Skin epidermis (tissue), 12 donors: Measurements from ENCODE around the gene KCNJ16.

Experiments used
- H3K27ac ChIP-seq, 21 experiments: fragments of 200-600 bp; sonication (generic) in 11 of 21; one replicate each; pipeline ENCODE4 v1.5.0; 2020; ENCODE audit warnings: mild to moderate bottlenecking in 3 of 21, inconsistent platforms in 2 of 21, moderate library complexity in 2 of 21
- H3K4me3 ChIP-seq, 7 experiments: fragments of 200-600 bp; sonication (generic) in 2 of 7; one replicate each; pipeline ENCODE4 v1.5.0; 2020; ENCODE audit warnings: inconsistent platforms in 2 of 7, mild to moderate bottlenecking in 2 of 7, moderate library complexity in 1 of 7

Gene KCNJ16

GRCh38 chr17:70119983-70120382 lies 45.0 kb downstream of the KCNJ16 start:
- no peak overlapping the region for H3K27ac ChIP-seq
- H3K4me3 ChIP-seq: no peak overlapping the region

DNA sequence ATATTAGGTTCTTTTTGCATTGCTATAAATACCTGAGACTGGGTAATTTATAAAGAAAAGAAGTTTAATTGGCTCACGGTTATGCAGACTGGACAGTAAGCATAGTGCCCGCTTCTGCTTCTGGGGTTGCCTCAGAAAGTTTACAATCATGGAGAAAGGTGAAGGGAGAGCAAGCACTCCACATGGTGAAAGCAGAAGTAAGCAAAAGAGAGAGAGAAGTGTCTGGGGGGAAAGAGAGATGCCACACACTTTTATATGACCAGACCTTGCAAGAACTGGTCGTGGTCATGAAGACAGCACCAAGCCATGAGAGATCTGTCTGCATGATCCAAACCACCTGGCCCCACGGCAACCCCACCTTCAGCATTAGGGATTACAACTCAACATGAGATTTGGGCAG lies 45.4 kb downstream of the KCNJ16 start:
- no peak overlapping the region for H3K4me3 ChIP-seq
- no peak overlapping the region for H3K27ac ChIP-seq

DNA sequence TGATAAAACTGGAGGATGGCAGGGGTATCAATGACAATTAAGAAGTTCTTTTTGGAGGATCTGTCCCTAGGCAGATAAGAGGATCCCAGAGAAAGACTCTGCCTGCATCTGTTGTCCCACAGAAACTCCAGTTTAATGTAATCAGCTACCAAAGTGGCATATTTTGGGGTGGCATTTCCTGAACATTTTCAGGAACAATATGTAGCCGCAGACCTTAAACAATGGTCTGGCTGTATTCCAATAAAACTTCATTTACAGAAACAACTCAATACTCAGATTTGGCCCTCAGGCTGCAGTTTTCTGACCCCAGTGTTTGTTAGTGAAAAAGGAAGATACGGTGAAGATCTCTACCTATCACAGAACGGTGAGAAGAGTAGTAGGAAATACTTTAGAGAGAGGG lies 46.1 kb downstream of the KCNJ16 start:
- Histone ChIP-seq H3K27ac (peak overlapping the region in 1 of 21 experiments; percentile 29), H3K4me3 (no peak overlapping the region)

DNA sequence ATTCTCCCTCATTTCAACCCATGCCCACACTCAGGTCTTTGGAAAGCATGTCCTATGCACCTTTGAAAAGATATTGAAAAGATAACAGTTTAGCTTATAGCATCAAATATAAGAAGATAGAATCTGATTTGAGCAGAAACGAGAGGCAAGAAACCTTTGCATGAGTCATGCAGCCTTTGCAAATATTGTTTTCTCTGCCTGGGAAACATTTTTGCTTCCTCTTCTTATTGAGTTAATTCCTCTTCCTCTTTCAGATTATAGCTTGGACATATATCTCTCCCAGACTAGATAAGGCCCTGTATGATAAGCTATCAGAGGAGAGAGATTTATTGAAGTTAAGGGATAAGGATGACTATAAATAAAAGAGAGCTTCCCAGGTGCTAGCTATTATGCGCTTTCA lies 48.2 kb downstream of the KCNJ16 start:
- no peak overlapping the region for H3K4me3 ChIP-seq
- H3K27ac ChIP-seq: no peak overlapping the region

DNA sequence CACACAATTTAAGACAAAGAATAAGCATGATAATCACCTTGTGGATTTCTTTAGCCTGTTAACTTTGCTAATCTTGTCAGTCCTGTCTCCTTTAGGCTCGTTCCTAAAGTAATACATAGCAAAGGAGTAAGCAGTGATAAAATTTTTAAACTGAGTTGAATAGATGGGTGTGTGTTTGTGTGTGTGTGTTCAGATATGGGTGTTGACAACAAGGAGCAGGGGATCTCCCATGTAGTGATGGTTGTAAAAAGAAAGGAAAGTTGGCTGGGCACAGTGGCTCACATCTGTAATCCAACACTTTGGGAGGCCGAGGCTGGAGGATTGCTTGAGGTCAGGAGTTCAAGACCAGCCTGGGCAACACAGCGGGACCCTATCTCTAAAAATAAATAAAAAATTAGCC lies 49.7 kb downstream of the KCNJ16 start:
- Histone ChIP-seq H3K4me3 (no peak overlapping the region), H3K27ac (no peak overlapping the region)

- H3K27ac ChIP-seq: no peak overlapping the region
- no peak overlapping the region for H3K4me3 ChIP-seq
Measured at GRCh38 chr17:70127221-70127873, 52.3 kb downstream of the KCNJ16 start.

- no peak overlapping the region for H3K4me3 ChIP-seq
- no peak overlapping the region for H3K27ac ChIP-seq
Measured at GRCh38 chr17:70128727-70129238, 53.8 kb downstream of the KCNJ16 start.

- no peak overlapping the region for H3K4me3 ChIP-seq
- no peak overlapping the region for H3K27ac ChIP-seq
Measured at GRCh38 chr17:70130289-70130688, 55.3 kb downstream of the KCNJ16 start.

DNA sequence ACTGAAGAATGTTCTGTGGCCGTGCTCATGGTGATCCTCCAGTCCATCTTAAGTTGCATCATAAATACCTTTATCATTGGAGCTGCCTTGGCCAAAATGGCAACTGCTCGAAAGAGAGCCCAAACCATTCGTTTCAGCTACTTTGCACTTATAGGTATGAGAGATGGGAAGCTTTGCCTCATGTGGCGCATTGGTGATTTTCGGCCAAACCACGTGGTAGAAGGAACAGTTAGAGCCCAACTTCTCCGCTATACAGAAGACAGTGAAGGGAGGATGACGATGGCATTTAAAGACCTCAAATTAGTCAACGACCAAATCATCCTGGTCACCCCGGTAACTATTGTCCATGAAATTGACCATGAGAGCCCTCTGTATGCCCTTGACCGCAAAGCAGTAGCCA lies 57.5 kb downstream of the KCNJ16 start:
- no peak overlapping the region for H3K4me3 ChIP-seq
- H3K27ac ChIP-seq: no peak overlapping the region

GRCh38 chr17:70134042-70134441 lies 59.0 kb downstream of the KCNJ16 start:
- Histone ChIP-seq H3K4me3 (no peak overlapping the region), H3K27ac (no peak overlapping the region)

DNA sequence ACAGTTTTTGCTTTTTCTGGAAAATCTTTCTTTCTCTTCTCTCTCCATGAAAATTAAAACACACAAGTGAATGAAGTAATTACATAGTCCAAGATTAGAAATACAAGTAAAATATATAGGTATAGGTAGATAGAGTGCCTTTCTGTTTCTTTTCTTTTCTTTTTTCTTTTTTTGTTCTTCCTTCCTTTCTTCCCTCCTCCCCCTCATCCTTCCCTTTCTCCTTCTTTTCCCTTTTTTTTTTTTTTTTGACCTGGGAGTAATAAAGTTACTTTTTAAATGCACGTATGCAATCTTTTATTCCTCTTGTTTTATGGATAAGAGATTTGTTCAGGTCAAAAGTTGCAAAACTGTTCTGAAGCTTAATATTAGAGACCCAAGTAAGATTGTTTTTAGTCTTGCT lies 59.8 kb downstream of the KCNJ16 start:
- no peak overlapping the region for H3K27ac ChIP-seq
- no peak overlapping the region for H3K4me3 ChIP-seq

DNA sequence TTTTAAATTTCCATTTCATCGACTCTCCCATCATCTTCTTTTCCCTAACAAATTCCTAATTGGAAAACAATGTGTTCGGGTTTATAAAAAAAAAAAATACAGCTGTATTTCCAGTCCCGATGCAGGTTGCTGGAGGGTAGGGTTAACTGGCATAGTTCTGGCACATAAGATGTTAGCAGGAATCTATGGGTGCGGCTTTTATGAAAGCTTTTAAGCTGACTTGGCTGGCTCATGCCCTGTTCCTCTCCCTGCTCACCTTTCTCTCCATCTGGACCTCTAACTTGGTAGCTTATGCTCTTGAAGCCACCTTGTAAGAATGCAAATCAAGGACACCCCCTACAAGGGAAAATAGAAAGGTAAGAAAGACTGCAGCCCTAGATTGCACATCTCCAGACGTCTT lies 61.1 kb downstream of the KCNJ16 start:
- Histone ChIP-seq H3K27ac (peak overlapping the region in 3 of 21 experiments; percentile 60 to 83 (median 74)), H3K4me3 (no peak overlapping the region)

- peak overlapping the region in 17 of 21 experiments; percentile 14 to 83 (median 59) for H3K27ac ChIP-seq
Measured at GRCh38 chr17:70137451-70138230, 62.6 kb downstream of the KCNJ16 start.

GRCh38 chr17:70138291-70138865 lies 63.4 kb downstream of the KCNJ16 start:
- Histone ChIP-seq H3K27ac (peak overlapping the region in 10 of 21 experiments; percentile 14 to 83 (median 62)), H3K4me3 (no peak overlapping the region)

More at GRCh38 chr17:70137451-70138230, 62.6 kb downstream of the KCNJ16 start:
- H3K4me3 ChIP-seq: peak overlapping the region in 2 of 7 experiments; percentile 8 to 14

- Histone ChIP-seq H3K4me3 (no peak overlapping the region), H3K27ac (no peak overlapping the region)
Measured at GRCh38 chr17:70139449-70139993, 64.5 kb downstream of the KCNJ16 start.

GRCh38 chr17:70144260-70144846 lies 69.3 kb downstream of the KCNJ16 start:
- Histone ChIP-seq H3K27ac (no peak overlapping the region), H3K4me3 (no peak overlapping the region)

GRCh38 chr17:70153210-70153609 lies 78.2 kb downstream of the KCNJ16 start:
- Histone ChIP-seq H3K27ac (no peak overlapping the region), H3K4me3 (no peak overlapping the region)

- H3K27ac ChIP-seq: no peak overlapping the region
Measured at GRCh38 chr17:70157151-70157550, 82.1 kb downstream of the KCNJ16 start.

GRCh38 chr17:70158180-70158579 lies 83.2 kb downstream of the KCNJ16 start:
- Histone ChIP-seq H3K27ac (no peak overlapping the region), H3K4me3 (no peak overlapping the region)

More at GRCh38 chr17:70157151-70157550, 82.1 kb downstream of the KCNJ16 start:
- no peak overlapping the region for H3K4me3 ChIP-seq

DNA sequence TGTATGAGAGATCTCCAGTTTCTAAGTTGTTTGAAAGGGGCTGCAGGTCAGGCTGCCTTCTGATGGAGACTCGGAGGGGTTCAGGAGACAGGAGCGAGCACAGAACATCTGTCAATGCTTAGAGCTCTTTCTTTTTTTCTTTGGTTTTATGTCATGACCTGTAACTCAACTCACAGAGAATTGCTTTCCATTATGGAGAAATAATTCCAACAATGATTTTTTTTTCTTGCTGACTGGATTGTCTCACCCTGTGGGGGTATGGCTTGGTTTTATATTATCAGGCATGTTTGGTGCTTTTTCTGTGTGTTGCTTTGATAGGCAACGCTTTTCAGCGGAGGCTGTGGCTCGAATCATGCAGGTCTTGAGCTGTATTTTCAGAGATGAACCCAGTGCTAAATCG lies 83.6 kb downstream of the KCNJ16 start:
- Histone ChIP-seq H3K4me3 (no peak overlapping the region), H3K27ac (no peak overlapping the region)
